ENCODE results near the gene SVOPL. TPM values are rescaled to one million over a fixed set of nuclear protein-coding genes. Genes with fewer than 3 reads are reported as not detected.

The SVOPL gene
- total RNA-seq, 1 experiment from 2014 or later: 1.1 TPM

GRCh38 chr7:138590154-138590553, 111.0 kb downstream of the SVOPL start:
- H3T11ph ChIP-seq (ENCODE audit: low read length): no peak overlapping the region
- no peak overlapping the region for H3K9ac ChIP-seq (ENCODE audit: extremely low read depth, insufficient read length, low read length)
- H3K56ac ChIP-seq (ENCODE audit: insufficient read length, low read depth, low read length): no peak overlapping the region
- H3K27me3 Mint-ChIP-seq (ENCODE audit: low read depth): peaks cover 1% of the 10 kb centered on the region; the same call in 1 of the 2 replicates
- H3K14ac ChIP-seq (ENCODE audit: insufficient read depth, low read length): no peak overlapping the region
- H3K4ac ChIP-seq (ENCODE audit: low read depth, low read length): no peak overlapping the region
- no peak for TF ChIP-seq CTCF (conservative IDR thresholded peaks at IDR 0.05)
- H3K27ac ChIP-seq (ENCODE audit: insufficient read length, low read depth, low read length): no peak overlapping the region
- no peak overlapping the region for H4K8ac ChIP-seq (replicated peaks; ENCODE audit: insufficient read length, low read depth, low read length)
- H2BK5ac ChIP-seq (ENCODE audit: insufficient read length, low read length): no peak overlapping the region
- H3K9me3 Mint-ChIP-seq: no peaks in the 10 kb centered on the region
- no peak overlapping the region for H4K91ac ChIP-seq (ENCODE audit: insufficient read length, low read depth, low read length)
- H2BK20ac ChIP-seq (ENCODE audit: low read depth, low read length, poor library complexity, severe bottlenecking): no peak overlapping the region
- no peak overlapping the region for H3K23ac ChIP-seq (ENCODE audit: insufficient read length, low read depth, low read length)
- H3K23me2 ChIP-seq (ENCODE audit: insufficient read length, low read depth, low read length, poor library complexity, severe bottlenecking): no peaks in the 10 kb centered on the region
- no peak overlapping the region for H2BK12ac ChIP-seq (ENCODE audit: insufficient read length, low read depth, low read length)
- no peak for DNase-seq
- H4K5ac ChIP-seq (ENCODE audit: insufficient read length, low read depth, low read length): no peak overlapping the region
- no peak overlapping the region for H2BK15ac ChIP-seq (ENCODE audit: low read depth, low read length)
- H2BK120ac ChIP-seq (ENCODE audit: low read depth, low read length, poor library complexity, severe bottlenecking): no peak overlapping the region
- no CpG with 5 or more reads among the region's 1 CpG for WGBS (ENCODE audit: extremely low coverage, insufficient read length, low lambda C conversion rate)
- no peak overlapping the region for H2AK5ac ChIP-seq (ENCODE audit: insufficient read length, low read length)
- H3K9me3 ChIP-seq (ENCODE audit: control insufficient read depth, low read depth, low read length): no peaks in the 10 kb centered on the region
- H3K18ac ChIP-seq (ENCODE audit: insufficient read length, low read depth, low read length): no peak overlapping the region
- no peak overlapping the region for H2AFZ ChIP-seq (ENCODE audit: low read length)
- no peak overlapping the region for H3K4me2 ChIP-seq (ENCODE audit: insufficient read depth, insufficient read length, low read length)
- no peaks in the 10 kb centered on the region; the same call in 1 of the 2 replicates for H3K79me2 ChIP-seq (ENCODE audit: insufficient read depth, low read length)
- H3K4me1 Mint-ChIP-seq: peaks cover 4 to 21% of the 10 kb centered on the region in 2 experiments
- H3K79me1 ChIP-seq (ENCODE audit: insufficient read depth, low read depth, low read length, poor library complexity, severe bottlenecking): no peaks in the 10 kb centered on the region
- peak overlapping the region in 1 of 3 experiments; percentile 84; a peak in 2 of 7 replicates for H3K27ac Mint-ChIP-seq
- H3K27me3 ChIP-seq (ENCODE audit: insufficient read depth, low read length): no peaks in the 10 kb centered on the region
- no peaks in the 10 kb centered on the region for H4K20me1 ChIP-seq (ENCODE audit: control insufficient read depth, insufficient read depth, insufficient read length)
- no peaks in the 10 kb centered on the region for H3K4me1 ChIP-seq (ENCODE audit: insufficient read depth, low read length)
- peaks cover 14 to 32% (median 25%) of the 10 kb centered on the region in 3 experiments; a peak in 6 of 7 replicates for H3K36me3 Mint-ChIP-seq (ENCODE audit: insufficient read depth in 1 of 3, low read depth in 3 of 3)
- no peak overlapping the region for H3K4me3 Mint-ChIP-seq
